Measurements from ENCODE around the gene MAGEC1.
"Not testable (repeated sequence)": the region's sequence is repeated elsewhere in the genome, so short reads cannot be mapped to it uniquely, and the experiment has no call there.

DNA sequence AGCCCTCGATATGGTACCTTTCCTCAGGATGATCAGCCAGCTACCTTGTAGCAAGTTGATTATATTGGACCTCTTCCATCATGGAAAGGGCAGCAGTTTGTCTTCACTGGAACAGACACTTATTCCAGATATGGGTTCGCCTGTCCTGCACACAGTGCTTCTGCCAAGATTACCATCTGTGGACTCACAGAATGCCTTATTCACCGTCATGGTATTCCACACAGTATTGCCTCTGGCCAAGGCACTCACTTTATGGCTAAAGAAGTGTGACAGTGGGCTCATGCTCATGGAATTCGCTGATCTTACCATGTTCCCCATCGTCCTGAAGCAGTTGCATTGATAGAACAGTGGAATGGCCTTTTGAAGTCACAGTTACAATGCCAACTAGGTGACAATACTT, 14.9 kb upstream of the MAGEC1 start:
- TF ChIP-seq, protein P1, sequence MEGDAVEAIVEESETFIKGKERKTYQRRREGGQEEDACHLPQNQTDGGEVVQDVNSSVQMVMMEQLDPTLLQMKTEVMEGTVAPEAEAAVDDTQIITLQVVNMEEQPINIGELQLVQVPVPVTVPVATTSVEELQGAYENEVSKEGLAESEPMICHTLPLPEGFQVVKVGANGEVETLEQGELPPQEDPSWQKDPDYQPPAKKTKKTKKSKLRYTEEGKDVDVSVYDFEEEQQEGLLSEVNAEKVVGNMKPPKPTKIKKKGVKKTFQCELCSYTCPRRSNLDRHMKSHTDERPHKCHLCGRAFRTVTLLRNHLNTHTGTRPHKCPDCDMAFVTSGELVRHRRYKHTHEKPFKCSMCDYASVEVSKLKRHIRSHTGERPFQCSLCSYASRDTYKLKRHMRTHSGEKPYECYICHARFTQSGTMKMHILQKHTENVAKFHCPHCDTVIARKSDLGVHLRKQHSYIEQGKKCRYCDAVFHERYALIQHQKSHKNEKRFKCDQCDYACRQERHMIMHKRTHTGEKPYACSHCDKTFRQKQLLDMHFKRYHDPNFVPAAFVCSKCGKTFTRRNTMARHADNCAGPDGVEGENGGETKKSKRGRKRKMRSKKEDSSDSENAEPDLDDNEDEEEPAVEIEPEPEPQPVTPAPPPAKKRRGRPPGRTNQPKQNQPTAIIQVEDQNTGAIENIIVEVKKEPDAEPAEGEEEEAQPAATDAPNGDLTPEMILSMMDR (IDR thresholded peaks at IDR 0.05): not testable (repeated sequence)
- TF ChIP-seq POLR2A, POLR2AphosphoS5 (IDR thresholded peaks at IDR 0.05): not testable (repeated sequence)

Measured in breast epithelium (tissue), 3 donors.